ENCODE measurements around the gene C12orf76. TPM values are rescaled to one million over a fixed set of nuclear protein-coding genes. Genes with fewer than 3 reads are reported as not detected.
"Not testable (repeated sequence)": the region's sequence is repeated elsewhere in the genome, so short reads cannot be mapped to it uniquely, and the experiment has no call there.

Gene C12orf76
- total RNA-seq, 2 experiments from 2014 or later = 12.1 to 12.9 TPM

DNA sequence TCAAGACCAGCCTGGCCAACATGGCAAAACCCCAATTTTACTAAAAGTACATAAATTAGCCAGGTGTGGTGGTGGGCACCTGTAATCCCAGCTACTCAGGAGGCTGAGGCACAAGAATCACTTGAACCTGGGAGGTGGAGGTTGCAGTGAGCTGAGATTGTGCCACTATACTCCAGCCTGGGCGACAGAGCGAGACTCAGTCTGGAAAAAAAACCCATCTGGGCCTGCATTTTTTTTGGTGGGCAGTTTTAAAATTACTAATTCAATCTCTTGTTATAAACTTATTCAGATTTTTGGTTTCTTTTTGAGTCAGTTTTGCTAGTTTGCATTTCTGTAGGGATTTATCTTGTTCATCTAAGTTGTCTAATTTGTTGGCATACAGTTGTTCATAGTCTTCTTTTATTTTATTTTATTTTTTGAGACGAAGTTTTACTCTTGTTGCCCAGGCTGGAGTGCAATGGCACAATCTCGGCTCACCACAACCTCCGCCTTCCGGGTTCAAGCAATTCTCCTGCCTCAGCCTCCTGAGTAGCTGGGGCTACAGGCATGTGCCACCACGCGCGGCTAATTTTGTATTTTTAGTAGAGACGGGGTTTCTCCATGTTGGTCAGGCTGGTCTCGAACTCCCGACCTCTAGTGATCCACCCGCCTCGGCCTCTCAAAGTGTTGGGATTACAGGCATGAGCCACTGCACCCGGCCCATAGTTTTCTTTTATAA is 39.5 kb downstream of the C12orf76 start:
- H3K4me3 Mint-ChIP-seq; H3K27ac Mint-ChIP-seq; H3K27me3 Mint-ChIP-seq (ENCODE audit: low read depth); H3K9me3 Mint-ChIP-seq; CTCF ChIA-PET: not testable (repeated sequence)
- Mint-ChIP-seq H3K4me1 (ENCODE audit: low read depth) (peaks cover 88% of the 10 kb centered on the region), H3K36me3 (ENCODE audit: low read depth) (peaks cover 22% of the 10 kb centered on the region)
- intact Hi-C loops (cut with micrococcal nuclease) = loop anchor here (1.0 to 10.0 kb wide), 3 partner anchors 22 to 1444 kb away; partner anchors contain the start of genes ISCU and SART3
- peak; percentile 57 for DNase-seq

DNA sequence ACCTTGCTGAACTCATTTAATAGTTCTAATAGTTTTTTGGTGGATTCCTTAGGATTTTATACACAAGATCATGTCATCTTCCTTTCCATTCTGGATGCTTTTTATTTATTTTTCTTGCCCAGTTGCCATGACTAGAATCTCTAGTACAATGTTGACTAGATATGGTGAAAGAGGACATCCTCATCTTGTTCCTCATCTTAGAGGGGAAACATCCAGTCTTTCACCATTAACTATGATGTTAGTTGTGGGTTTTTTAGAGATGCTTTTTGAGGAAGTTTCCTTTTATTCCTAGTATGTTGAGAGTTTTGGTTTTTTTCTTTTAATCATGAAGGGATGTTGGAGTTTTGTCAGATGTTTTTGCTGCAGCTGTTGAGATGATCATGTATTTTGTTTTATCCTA is 40.4 kb downstream of the C12orf76 start:
- Mint-ChIP-seq H3K9me3 (peaks cover 3% of the 10 kb centered on the region), H3K4me3 (no peak overlapping the region), H3K36me3 (ENCODE audit: low read depth) (peaks cover 20% of the 10 kb centered on the region), H3K27me3 (ENCODE audit: low read depth) (no peaks in the 10 kb centered on the region), H3K27ac (no peak overlapping the region), H3K4me1 (ENCODE audit: low read depth) (peaks cover 93% of the 10 kb centered on the region)
- CTCF ChIA-PET = no interaction called here
- intact Hi-C loops (cut with micrococcal nuclease) = loop anchor here (1.0 to 10.0 kb wide), 3 partner anchors 21 to 1443 kb away; partner anchors contain the start of genes ISCU and SART3
- DNase-seq = no peak

DNA sequence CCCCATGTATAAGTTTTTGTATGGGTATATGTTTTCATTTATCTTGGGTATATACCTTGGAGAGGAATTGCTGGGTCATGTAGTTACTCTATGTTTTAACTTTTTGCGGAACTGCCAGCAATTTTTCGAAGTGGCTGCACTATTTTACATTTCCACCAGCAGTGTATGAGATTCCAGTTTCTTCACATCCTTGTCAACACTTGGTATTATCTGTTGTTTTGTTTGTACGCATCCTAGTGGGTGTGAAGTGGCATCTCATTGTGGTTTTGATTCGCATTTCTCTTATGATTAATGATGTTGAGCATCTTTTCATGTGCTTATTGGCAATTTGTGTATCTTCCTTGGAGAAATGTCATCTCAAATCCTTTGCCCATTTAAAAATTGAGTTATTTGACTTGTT is 42.2 kb downstream of the C12orf76 start:
- H3K4me1 Mint-ChIP-seq (ENCODE audit: low read depth) = peaks cover 89% of the 10 kb centered on the region
- H3K27ac Mint-ChIP-seq = no peak overlapping the region

GRCh38 chr12:110005319-110005973 is 42.9 kb downstream of the C12orf76 start:
- Mint-ChIP-seq H3K4me1 (ENCODE audit: low read depth) (peaks cover 86% of the 10 kb centered on the region), H3K27ac (peak overlapping the region; percentile 79), H3K4me3 (peak overlapping the region; percentile 50), H3K36me3 (ENCODE audit: low read depth) (peaks cover 12% of the 10 kb centered on the region), H3K9me3 (peaks cover 3% of the 10 kb centered on the region), H3K27me3 (ENCODE audit: low read depth) (no peaks in the 10 kb centered on the region)
- peak; percentile 56 for DNase-seq
- intact Hi-C loops (cut with micrococcal nuclease) = loop anchor here (2.0 to 10.0 kb wide), 6 partner anchors 21 to 1441 kb away; partner anchors contain the start of genes C12orf76, ISCU and SART3
- CTCF ChIA-PET = interaction anchor here (0.8 to 1.6 kb wide), 5 partner anchors 26 to 117 kb away, joined by 3 to 7 read pairs (median 4); no protein-coding TSS in a partner anchor

More for the DNA sequence above, 42.2 kb downstream of the C12orf76 start:
- intact Hi-C loops (cut with micrococcal nuclease) = loop anchor here (5.0 to 10.0 kb wide), 2 partner anchors 34 to 1441 kb away; partner anchors contain the start of genes ISCU and SART3
- H3K36me3 Mint-ChIP-seq (ENCODE audit: low read depth) = peaks cover 12% of the 10 kb centered on the region
- no peak overlapping the region for H3K4me3 Mint-ChIP-seq
- CTCF ChIA-PET = no interaction called here
- H3K9me3 Mint-ChIP-seq = peaks cover 3% of the 10 kb centered on the region
- H3K27me3 Mint-ChIP-seq (ENCODE audit: low read depth) = no peaks in the 10 kb centered on the region
- no peak for DNase-seq

DNA sequence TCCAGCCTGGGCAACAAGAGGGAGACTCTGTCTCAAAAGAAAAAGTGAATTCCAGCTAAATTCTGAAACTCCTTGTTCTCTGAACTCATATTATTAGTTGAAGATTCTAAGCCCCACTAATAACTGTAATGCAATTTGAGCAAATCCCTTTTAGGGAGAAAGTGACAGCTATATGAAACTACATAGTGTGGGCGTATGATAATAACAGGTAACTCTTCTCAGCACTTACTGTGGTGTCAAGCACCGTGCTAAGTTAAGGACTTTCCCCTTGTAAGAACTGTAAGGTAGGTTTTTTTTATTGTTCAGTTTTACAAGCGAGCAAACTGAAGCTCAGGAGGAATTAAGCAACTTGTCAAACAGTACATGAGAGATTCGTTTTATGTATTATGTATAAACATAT is 43.7 kb downstream of the C12orf76 start:
- DNase-seq = peak; percentile 47
- Mint-ChIP-seq H3K27me3 (ENCODE audit: low read depth) (no peaks in the 10 kb centered on the region), H3K9me3 (peaks cover 3% of the 10 kb centered on the region), H3K4me3 (no peak overlapping the region), H3K4me1 (ENCODE audit: low read depth) (peaks cover 82% of the 10 kb centered on the region), H3K36me3 (ENCODE audit: low read depth) (peaks cover 12% of the 10 kb centered on the region), H3K27ac (peak overlapping the region; percentile 79)
- CTCF ChIA-PET = interaction anchor here (0.6 to 1.6 kb wide), 10 partner anchors 18 to 121 kb away, joined by 3 to 7 read pairs (median 3); no protein-coding TSS in a partner anchor
- intact Hi-C loops (cut with micrococcal nuclease) = loop anchor here (1.0 to 10.0 kb wide), 7 partner anchors 17 to 1440 kb away; partner anchors contain the start of genes C12orf76, ISCU and SART3

- no peak overlapping the region for H3K27ac Mint-ChIP-seq
- no peak for DNase-seq
- peaks cover 10% of the 10 kb centered on the region for H3K36me3 Mint-ChIP-seq (ENCODE audit: low read depth)
- no peak overlapping the region for H3K4me3 Mint-ChIP-seq
- intact Hi-C loops (cut with micrococcal nuclease) = loop anchor here (10.0 kb wide), 1 partner anchor 1438 kb away; the partner anchor contains the start of genes ISCU and SART3
- CTCF ChIA-PET = interaction anchor here (0.9 kb wide), 1 partner anchor 12 kb away, joined by 3 read pairs; no protein-coding TSS in a partner anchor
- H3K4me1 Mint-ChIP-seq (ENCODE audit: low read depth) = peaks cover 75% of the 10 kb centered on the region
- peaks cover 3% of the 10 kb centered on the region for H3K9me3 Mint-ChIP-seq
- H3K27me3 Mint-ChIP-seq (ENCODE audit: low read depth) = no peaks in the 10 kb centered on the region
Measured at GRCh38 chr12:110002676-110003515, 45.4 kb downstream of the C12orf76 start.

GRCh38 chr12:110001596-110001995 is 46.7 kb downstream of the C12orf76 start:
- CTCF ChIA-PET = interaction anchor here (0.7 kb wide), 1 partner anchor 13 kb away, joined by 3 read pairs; no protein-coding TSS in a partner anchor
- peaks cover 69% of the 10 kb centered on the region for H3K4me1 Mint-ChIP-seq (ENCODE audit: low read depth)
- no peak overlapping the region for H3K27ac Mint-ChIP-seq
- H3K36me3 Mint-ChIP-seq (ENCODE audit: low read depth) = peaks cover 4% of the 10 kb centered on the region
- DNase-seq = no peak
- H3K27me3 Mint-ChIP-seq (ENCODE audit: low read depth) = no peaks in the 10 kb centered on the region
- intact Hi-C loops (cut with micrococcal nuclease) = loop anchor here (10.0 kb wide), 1 partner anchor 1437 kb away; the partner anchor contains the start of genes ISCU and SART3
- no peak overlapping the region for H3K4me3 Mint-ChIP-seq
- H3K9me3 Mint-ChIP-seq = peaks cover 3% of the 10 kb centered on the region

- peak overlapping the region; percentile 36 for H3K27ac Mint-ChIP-seq
- H3K36me3 Mint-ChIP-seq (ENCODE audit: low read depth) = no peaks in the 10 kb centered on the region
- peaks cover 56% of the 10 kb centered on the region for H3K4me1 Mint-ChIP-seq (ENCODE audit: low read depth)
- intact Hi-C loops (cut with micrococcal nuclease) = loop anchor here (2.0 to 10.0 kb wide), 5 partner anchors 281 to 1435 kb away; partner anchors contain the start of genes ATP2A2, ISCU, PPP1CC and SART3
- no peaks in the 10 kb centered on the region for H3K9me3 Mint-ChIP-seq
- DNase-seq = peak; percentile 34
- H3K27me3 Mint-ChIP-seq (ENCODE audit: low read depth) = no peaks in the 10 kb centered on the region
- CTCF ChIA-PET = no interaction called here
- H3K4me3 Mint-ChIP-seq = peak overlapping the region; percentile 89
Measured at GRCh38 chr12:109999983-110000505, 48.3 kb downstream of the C12orf76 start.

DNA sequence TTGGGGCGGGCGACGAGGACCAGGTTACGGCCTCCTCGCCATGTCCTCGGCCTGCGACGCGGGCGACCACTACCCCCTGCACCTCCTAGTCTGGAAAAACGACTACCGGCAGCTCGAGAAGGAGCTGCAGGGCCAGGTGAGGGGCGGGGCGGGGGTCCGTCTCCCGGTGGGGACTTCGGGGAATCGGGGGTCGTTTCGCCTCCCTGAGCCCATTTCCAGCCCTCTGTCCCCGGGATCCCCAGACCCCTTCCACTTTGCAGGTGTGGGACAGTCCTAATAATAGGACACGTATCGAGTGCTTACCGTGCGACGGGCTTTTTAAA is 48.7 kb downstream of the C12orf76 start:
- Mint-ChIP-seq H3K27ac (no peak overlapping the region), H3K36me3 (ENCODE audit: low read depth) (no peaks in the 10 kb centered on the region), H3K4me1 (ENCODE audit: low read depth) (peaks cover 56% of the 10 kb centered on the region), H3K27me3 (ENCODE audit: low read depth) (no peaks in the 10 kb centered on the region), H3K4me3 (peak overlapping the region; percentile 89), H3K9me3 (no peaks in the 10 kb centered on the region)
- intact Hi-C loops (cut with micrococcal nuclease) = loop anchor here (2.0 to 10.0 kb wide), 4 partner anchors 281 to 1365 kb away; partner anchors contain the start of genes ATP2A2, PPP1CC and SELPLG
- CTCF ChIA-PET = no interaction called here
- DNase-seq = no peak

GRCh38 chr12:109998904-109999648 is 49.2 kb downstream of the C12orf76 start, which contains the start of gene ANKRD13A:
Gene ANKRD13A, plus strand, starts transcription at chr12:109999430. Its CDS starts 259 bp downstream, at chr12:109999689.
- Mint-ChIP-seq H3K36me3 (ENCODE audit: low read depth) (no peaks in the 10 kb centered on the region), H3K27me3 (ENCODE audit: low read depth) (no peaks in the 10 kb centered on the region), H3K4me3 (peak within 1 kb of the TSS; percentile 89), H3K27ac (peak within 1 kb of the TSS; percentile 92), H3K4me1 (ENCODE audit: low read depth) (peaks cover 56% of the 10 kb centered on the region), H3K9me3 (no peaks in the 10 kb centered on the region)
- CTCF ChIA-PET = interaction anchor here (0.6 to 1.2 kb wide), 3 partner anchors 15 to 154 kb away, joined by 3 read pairs; partner anchors contain the start of gene C12orf76
- peak; percentile 93 for DNase-seq
- intact Hi-C loops (cut with micrococcal nuclease) = loop anchor here (2.0 to 10.0 kb wide), 4 partner anchors 282 to 1364 kb away; partner anchors contain the start of genes ATP2A2, PPP1CC and SELPLG

Measured in activated naive CD4-positive, alpha-beta T cell treated with anti-CD3 and anti-CD28 coated beads for 36 hours (primary cell).